HG03280 (cell line): ENCODE measurements around the gene TEX48.

Experiments
- ATAC-seq: cut with Tn5 transposase; IDR thresholded peaks from one replicate; pipeline ENCODE4 v1.9.1; 2021; ENCODE audit warnings: mild to moderate bottlenecking, moderate library complexity; ENCODE audit not compliant: unreplicated experiment

The TEX48 gene, protein sequence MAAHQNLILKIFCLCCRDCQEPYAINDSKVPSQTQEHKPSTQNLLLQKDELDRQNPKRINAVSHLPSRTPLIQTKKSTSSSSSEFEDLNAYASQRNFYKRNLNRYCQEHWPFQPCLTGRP

DNA sequence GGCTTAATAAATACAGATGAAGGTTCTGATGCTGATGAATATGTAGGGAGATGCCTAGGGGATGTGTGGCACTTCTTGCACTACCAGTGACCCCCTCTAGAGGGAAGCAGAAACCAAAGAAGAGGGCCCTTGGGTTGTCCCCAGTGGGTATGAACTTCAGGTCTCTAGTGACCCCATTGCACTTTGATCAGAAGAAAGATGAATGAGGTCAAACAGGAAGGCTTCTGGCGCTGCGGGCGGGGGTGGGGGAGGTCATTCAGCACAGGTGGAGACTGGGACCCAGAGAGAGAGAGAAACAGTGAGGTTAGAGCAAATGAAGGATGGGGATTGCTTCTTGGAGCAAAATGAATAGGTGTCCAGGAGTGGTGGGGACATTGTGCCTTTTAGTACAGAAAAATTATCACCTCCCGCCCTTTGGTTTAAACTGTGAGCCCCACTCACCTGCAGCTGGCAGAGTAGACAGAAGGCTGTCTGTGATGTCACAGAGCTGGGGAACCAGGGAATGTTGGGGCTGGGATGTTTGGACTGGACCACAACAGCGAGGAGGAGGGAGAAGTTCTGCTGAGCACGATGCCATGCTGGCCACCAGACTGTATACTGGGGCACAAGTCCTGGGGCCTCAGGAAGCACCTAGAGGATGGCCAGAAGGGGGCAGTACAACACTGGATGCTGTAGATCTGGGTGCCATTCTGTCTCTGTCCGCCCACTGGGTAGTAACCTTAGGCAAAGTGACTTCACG lies at the start of gene TEX48:
TSS of gene TEX48 (minus strand) at position 599 of the 739 bp plus-strand sequence. CDS start 10,469 bp downstream, outside the sequence.
- peak; percentile 75 for ATAC-seq

DNA sequence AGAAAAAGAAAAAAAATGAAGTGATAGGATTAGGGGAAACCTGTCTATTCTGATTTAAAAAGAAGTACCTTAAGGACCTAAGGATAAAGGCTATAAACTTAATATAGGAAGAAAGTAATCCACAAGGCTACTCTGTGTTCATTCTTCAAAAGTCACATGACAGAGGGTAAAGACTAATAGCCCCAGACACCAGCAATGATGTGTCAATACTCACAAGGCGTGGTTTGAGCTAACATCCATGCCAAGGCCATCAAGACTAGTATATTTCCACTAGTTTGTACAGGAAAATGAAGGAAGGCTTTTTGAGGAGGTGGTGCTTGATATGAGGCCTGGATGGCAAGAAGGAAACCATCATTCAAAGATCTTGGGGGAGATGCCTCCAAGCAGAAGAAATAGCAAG lies 49.7 kb upstream of the TEX48 start:
- ATAC-seq, result no peak

DNA sequence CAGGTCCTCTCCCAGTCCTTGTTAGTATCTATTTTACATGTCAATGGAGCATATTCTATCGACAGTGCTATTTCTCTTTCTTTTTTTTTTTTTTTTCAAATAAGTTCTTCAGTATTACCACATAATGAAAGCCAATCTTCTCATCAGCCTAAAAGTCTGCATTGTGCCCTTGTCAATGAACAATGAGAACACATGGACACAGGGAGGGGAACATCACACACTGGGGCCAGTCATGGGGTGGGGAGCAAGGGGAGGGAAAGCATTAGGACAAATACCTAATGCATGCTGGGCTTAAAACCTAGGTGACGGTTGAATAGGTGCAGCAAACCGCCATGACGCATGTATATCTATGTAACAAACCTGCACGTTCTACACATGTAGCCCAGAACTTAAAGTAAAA lies 47.7 kb upstream of the TEX48 start:
- ATAC-seq, result no peak

DNA sequence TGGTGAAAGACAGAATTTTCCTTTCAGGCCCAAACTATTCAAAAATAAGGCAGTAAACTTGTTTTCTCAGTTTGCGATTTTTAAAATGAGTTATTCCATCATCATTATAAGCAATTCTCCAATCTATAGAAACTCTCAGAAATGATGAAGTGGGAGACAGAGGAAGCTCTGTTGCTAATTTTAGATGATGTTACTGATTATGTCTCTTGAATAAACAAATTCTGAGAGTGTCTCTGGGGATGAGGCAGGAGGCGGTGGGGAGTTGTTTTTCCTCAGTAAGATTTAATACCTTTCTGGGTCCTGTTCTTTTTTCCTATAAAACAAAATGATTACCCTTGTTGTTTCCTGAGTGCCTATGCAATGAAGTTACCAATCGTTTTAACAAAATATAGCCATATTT lies 43.9 kb upstream of the TEX48 start:
- ATAC-seq, result no peak

DNA sequence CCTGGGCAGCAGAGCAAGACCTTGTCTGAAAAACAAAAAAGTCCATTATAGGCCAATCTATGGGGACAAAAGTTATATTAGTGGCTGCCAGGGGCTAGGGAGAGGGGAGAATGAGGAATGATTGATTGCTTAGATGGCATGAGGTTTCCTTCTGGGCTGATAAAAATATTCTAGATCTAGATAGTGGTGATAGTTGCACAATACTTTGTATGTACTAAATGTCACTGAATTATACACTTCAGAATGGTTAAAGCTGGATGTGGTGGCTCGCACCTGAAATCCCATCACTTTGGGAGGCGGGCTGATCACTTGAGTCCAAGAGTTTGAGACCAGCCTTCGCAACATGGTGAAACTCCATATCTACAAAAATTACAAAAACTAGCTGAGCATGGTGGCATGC lies 42.8 kb upstream of the TEX48 start:
- ATAC-seq, result no peak

DNA sequence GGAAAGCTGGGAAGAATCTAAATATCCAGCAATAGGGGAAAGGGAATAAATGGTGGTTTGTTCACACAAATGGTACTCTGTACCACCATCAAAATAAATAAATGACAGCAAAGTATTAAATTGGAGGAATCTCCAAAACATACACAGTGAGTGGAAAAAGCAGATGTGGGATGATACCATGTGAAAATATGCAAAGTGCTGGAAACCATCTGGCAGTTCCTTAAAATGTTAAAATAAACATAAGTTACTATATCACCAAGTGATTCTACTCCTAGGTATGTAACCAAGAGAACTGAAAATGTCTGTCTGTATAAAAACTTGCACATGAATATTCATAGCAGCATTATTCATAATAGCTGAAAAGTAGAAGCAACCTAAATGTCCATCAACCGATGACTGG lies 41.9 kb upstream of the TEX48 start:
- ATAC-seq, result no peak

DNA sequence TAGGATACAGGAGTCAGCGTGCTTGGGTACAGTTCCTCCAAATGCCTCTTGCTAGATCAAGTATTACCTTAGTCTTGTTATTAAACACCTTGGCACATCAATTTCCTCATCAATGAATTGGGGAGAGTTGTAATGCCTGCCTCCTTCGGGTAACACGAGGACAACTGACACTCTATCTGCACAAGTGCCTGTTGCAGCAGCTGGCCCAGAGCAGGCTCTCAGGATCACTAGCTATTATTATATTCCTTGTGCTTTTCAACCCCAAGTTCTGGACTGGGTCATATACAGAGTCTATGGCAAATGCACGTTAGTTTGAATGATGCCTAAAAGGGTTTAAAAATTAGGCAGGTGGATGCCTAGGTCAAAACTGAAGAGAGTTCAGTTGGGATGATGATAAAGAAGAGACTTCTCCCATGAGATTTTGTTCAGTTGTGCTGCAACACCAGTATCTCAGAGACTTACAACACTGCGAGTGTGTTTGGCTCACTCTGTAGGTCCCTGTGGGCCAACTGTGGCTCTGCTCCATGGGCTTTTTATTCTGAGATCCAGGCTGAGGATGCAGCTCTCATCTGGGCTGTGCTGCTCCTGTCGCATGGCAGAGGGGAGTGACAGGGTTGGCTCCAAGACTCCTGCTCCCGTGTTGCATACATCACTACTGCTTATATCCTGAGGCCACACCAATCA lies 41.1 kb upstream of the TEX48 start:
- ATAC-seq, result no peak

DNA sequence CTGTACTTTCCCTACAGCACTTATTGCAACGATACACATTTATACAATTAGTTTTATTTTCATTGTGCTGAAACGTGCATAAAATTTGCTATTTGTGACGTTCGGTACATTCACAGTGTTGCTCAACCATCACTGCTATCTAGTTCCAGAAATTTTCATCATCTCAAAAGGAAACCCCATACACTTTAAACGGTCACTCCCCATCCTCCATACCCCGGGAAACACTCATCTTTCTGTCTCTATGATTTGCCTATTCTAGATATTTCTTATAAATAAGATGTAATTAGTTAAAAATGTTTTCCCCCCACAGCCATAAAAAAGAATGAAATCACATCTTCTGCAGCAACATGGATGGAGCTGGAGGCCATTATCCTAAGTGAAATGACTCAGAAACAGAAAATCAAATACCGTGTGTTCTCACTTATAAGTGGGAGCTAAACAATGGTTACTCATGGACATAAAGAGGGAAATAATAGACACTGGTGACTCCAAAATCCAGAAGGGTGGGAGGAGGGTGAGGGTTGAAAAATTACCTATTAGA lies 40.2 kb upstream of the TEX48 start:
- no peak for ATAC-seq

DNA sequence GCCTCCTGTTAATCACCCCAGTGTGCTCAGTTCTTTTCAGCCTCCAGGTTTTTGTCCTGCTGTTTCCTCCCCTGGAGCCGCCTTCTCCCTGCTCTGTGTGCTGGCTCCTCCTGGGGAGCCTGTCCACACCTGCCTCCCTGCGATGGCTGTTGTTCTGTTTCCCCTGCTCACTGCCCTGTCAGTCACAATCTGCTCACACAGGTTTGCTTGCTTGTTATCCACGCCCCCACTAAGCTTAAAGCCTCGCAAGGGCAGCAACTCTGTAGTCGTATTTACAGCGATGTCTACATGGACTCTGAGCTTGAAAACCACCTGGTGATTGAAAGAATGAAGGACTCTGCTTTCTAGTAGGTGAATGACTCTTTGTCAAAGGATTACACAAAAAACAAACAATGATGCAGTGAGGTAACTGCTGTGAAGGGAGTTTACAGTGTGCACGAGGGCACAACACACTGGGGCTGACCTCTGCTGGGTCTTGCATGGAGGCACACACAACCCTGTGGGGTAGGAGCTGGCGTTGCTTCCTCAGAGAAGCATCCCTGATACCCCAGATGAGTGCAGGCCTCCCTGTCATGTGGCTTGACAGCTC lies 39.6 kb upstream of the TEX48 start:
- ATAC-seq, result no peak

DNA sequence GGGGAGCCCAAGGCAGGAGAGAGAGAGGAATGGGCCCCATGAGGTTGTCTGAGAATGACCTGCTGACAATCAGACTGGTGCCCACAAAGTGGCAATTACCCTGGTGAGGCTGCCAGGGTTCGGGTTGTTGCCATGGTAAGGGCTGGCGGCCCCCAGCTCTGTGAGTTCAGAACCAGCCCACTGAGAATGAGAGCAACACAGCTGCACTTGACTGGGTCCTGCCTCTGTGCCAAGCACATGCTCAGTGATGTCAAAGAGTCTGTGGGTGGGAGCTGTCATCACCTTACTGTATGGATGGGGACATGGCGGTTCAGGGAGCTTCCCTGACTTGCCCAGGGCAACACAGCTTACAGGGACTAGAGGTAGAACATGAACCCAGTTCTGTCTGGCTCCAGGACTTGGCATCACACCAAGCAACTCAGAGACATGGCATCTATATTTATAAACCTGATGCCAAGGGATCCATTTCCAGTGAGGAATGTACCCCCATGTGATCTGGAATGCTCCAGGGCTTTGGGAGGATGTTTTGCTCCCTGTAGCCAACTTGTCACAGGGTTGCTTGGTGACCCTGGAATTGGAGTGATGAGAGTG lies 38.2 kb upstream of the TEX48 start:
- ATAC-seq, result no peak

DNA sequence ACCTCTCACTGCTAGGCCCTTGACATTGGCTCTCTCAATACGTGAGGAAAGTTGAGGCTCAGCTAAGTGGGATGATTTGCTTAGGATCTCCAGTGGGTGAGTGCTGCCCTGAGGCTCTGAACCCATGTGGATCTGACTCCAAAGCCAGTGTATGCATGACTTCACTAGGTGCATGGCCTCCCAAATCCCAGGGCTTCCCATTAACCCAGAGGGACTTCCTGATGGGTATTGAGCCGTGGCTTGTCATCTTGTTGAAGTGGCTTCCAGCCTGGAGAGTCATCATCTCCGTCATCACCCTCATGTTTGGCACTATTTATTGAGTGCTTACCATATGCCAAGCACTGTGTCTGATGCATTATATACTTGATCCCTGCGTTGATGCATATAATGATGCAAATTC lies 37.3 kb upstream of the TEX48 start:
- no peak for ATAC-seq

DNA sequence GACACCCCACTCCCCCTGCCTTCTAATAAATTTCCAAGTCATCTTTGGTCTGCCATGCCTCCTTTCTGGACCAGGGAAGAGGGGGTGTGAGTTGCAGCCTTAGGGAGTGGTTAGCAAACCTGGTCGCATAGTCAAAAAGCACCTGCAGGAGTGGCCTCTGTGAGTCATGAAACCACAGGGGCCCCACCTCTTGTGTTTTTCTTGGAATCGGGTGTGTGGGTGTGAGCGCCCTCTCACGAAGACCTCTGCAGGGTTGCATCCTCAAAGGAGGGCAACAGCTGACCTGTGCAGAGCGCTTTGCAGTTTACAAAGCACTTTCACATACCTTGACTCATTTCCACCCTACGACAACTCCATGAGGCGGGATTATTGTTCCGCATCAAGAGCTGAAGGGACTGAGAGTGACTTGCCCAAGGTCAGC lies 36.8 kb upstream of the TEX48 start:
- peak; percentile 51 for ATAC-seq

DNA sequence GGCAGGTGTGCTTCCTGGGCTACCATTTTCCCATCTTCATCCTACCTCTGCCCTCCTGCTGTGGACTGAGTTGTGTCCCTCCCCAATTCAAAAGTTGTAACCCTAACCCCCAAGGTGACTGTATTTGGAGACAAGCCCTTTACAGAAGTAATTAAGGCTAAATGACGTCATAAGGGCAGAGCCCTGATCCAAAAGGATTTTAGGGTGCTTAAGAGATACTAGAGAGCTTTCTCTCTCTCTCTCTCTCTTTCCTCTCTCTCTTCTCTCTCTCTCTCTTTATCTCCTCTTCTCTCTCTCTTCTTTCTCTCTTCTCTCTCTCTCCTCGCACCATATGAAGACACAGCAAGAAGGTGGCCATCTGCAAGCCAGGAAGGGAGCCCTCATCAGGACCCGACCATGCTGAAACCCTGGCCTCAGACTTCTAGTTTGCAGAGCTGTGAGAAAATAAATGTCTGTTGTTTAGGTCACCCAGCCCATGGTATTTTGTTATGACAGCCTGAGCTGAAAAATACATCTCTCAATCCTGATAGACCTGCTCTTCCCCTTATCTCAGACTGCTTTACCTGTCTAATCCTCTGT lies 36.0 kb upstream of the TEX48 start:
- ATAC-seq, result no peak

DNA sequence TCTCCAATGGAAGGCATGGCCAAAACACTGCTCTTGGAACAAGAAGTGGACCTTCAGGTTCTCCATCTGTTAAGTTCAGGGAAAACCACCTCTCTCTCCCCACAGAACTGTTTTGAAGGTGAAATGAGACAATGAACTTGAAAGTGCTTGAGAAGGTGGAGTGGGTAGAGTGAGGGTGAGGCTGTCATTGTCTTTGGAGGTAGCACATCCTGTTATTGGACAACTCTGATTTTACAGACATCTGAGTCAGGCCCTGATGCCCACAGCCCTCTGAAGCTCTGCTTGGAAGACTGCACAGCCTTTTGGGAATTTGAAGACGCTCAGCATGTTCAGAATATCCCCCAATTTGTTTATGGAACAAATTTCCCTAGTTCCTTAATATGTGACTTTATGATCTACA lies 27.6 kb upstream of the TEX48 start:
- ATAC-seq, result no peak

DNA sequence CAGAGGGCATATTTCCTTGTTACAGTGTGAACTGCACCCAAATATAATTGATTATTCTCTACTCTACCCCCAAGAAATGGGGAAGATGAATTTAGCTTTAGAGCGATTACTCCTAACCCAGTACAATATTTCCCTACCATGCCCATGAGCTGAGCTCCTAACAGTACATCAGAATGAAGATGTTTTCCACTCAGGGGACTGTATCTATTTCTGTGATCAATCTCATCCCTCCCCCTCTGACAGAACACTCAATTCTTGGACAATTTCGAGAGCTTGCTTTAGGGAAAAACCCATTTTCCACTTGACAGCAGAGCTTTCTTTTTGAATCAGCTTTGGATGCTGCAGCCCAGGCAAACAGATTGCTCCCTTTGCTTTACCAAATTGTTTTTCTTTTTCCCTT lies 24.7 kb upstream of the TEX48 start:
- no peak for ATAC-seq

DNA sequence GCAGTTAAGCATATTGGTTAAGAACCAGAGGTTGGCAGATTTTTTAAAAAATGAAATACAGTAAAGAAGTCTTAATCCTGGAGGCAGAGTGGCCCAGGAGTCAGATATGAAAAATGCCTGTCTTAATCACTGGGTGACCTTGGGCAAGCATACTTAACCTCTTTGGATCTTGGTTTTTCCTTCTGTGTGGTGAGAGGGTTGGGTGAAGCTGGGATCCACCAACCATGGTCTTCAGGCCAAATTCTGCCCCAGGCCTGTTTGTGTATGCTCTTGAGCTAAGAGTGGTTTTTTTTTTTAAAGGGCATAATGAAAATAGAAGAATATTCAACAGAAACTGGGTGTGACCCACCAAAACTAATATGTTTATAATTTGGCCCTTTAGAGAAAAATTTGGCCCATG lies 20.0 kb upstream of the TEX48 start:
- no peak for ATAC-seq

DNA sequence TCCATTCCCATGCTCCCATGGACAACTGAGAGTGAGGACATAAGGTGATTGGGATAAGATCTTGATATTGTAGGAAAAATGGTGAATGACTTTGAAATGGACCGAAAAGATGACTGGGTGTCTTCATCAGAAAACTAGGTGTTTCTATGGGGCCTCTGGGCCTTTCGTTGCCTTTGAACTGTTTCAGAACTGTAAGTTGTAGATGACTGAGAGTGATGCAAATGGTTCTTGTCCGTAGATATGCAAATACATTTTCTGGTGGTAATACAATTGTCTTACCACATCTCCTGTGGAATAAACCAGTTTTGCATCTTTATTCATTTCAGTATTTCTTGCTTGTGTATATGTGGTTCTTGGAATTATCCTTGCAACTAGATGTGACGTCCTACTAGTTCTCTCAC lies 16.0 kb upstream of the TEX48 start:
- ATAC-seq, result peak; percentile 45

DNA sequence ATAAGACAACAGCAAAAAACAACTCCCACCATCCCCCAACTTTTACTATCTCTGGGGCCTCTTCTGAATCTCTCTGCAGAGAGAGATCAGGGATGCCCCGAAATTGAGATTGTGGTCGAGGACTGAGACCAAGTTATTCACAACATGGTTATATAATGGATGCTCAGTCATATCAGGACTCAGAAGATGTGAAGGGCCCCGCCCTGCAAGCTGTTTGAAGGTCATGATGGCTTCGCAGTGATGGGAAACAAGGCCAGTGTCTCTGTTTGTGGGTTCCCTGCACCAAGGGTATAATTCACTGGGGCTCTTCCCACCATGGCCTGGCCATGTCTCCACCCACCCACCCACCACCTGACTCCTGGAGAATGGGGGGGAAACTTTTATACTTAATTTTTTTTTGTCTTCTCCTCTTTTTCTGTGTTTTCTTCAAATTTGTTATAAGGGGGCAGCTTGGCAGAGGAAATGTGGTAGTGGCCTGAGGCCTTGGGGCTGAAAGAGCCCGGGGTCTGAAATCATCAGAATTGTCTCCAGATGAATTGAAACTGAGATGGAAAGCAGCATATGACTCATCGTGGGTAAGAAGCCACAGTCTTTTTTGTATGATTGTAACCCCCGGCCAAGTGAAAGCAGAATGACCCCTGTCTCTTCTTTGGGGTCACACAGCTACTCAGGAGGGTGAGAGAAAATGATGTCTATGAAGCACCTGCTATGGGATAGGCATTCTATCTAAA lies 15.0 kb upstream of the TEX48 start:
- peak; percentile 57 for ATAC-seq

DNA sequence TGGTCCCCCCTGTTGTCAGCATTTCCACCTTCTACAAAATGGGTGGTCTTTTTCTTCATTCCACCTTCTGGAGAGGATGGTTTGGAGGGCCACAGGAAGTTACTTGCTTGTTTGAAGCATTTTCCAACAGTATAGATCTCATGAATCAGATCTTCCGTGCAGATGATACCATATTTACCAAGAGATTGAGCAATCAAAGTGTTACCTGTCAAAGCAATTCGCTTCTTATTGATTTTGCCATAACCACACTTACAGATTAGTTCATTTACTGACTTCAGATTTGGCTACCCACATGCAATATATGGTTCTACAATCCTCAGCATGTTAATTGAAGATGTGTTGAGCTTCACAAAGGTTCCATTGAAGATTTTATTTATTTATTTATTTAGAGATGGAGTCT lies 14.0 kb upstream of the TEX48 start:
- ATAC-seq, result no peak

DNA sequence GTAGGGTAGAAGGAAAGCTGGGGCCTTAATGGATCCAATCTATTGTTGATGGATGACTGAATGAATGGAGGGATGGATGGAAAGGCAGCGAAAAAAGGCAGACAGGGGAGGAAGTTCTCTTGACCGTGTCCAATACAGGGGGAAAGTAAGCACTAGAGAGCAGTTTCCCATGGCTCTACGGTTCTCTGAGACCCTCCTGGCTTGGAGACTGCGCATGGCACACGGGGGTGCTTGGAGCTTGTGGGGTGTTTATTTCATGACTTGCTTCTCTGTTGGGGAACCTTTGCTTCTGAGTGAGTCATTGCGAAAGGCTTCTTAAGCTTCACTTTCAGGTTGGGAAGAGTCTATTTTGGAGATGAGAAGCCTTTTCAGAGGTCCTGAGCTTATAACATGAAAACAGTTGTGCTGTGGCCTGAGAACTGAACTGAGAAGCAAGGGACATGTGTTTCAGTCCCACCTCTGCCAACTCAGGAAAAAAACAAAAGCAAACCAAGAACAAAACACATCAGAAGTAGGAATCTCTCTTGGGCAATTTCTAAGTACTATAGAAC lies 12.8 kb upstream of the TEX48 start:
- ATAC-seq, result no peak
